HG03378 (cell line): ENCODE results near the gene EWSR1.
"Not testable (repeated sequence)": the region's sequence is repeated elsewhere in the genome, so short reads cannot be mapped to it uniquely, and the experiment has no call there.

Experiments
- ATAC-seq: cut with Tn5 transposase; IDR thresholded peaks from one replicate; pipeline ENCODE4 v1.9.1; 2021; ENCODE audit warnings: mild to moderate bottlenecking, moderate library complexity; ENCODE audit not compliant: unreplicated experiment

EWSR1 gene

DNA sequence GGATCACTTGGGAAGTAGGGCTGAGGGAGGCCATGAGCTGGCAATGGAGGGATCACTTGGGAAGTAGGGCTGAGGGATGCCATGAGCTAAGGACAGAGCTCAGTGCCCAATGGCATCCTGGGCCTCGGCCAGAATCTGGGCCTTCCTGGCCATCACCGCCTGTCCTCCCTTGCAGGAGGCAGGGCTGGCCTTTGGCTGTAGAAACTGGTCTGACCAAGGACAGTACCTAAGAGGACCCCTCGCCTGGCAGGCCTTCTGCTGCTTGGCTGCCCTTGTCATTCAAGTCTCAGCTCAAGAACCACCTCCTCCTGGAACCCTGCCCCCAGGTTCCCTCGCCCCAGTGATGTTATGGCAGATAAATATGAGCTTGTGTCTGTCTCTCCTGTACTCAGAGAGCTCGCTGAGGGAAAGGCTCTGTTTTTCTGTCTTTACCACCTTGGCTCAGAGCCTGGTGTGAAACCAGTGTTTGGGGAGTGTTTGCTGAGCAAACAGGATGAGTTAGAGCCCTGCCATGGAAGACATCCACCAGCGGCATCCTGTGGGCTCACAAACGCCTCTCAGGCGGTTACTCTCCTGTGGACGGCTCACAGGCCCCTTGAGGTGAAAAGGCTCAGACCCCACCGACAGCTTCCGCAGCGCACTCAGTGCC, 66.8 kb downstream of the EWSR1 start:
- no peak for ATAC-seq

DNA sequence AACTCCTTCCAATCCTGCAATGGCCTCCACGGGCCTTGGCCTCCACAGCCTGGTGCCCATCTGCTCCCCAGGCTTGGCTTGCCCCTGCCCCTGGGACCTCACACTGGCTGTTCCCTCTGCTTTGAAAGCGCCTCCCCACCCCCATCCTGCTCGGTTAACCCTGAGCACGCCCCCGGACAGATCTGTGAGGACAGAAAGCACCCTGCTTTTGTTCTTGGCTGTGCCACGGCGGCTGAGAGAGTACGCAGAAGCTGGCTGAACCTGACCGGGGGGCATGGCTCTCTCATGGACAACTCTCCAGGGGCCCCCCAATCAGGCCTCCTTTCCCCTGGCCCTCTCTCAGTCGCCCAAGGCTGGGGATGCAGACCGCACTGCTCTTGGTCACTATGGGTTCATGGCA, 67.6 kb downstream of the EWSR1 start:
- ATAC-seq: no peak

DNA sequence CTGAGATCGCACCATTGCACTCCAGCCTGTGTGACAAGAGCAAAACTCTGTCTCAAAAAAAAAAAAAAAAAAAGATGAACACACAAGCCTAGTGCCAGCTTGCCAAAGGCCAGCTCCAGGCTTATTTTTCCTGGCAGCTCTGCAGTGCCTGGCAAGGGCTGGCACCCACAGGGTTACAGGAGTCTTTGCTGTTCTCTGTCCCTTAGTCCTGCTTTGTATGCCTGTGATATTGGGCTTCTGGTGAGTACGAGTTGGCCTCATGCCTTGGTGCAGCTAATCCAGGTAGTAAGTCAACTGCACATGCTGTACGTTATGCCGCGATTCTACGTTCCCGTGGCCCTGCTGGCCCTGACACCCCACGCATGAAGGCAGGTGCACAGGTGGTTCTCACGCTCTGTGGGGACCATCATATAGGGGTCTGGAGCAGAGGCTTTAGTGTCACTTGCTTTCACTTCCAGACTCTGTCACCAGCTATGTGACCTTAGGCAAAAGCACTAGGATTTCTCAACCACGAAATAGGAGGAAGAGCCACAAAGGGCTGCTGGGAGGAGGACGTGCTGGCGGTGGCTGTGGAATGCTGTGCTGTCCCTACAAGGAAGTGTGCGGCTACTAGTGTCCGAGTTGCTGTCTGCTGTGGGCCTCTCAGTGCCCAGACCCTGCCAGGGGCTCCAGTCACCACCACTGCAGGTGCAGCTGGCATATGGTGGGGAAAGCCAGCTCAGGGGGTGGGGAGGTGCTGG, 68.9 kb downstream of the EWSR1 start:
- no peak for ATAC-seq

DNA sequence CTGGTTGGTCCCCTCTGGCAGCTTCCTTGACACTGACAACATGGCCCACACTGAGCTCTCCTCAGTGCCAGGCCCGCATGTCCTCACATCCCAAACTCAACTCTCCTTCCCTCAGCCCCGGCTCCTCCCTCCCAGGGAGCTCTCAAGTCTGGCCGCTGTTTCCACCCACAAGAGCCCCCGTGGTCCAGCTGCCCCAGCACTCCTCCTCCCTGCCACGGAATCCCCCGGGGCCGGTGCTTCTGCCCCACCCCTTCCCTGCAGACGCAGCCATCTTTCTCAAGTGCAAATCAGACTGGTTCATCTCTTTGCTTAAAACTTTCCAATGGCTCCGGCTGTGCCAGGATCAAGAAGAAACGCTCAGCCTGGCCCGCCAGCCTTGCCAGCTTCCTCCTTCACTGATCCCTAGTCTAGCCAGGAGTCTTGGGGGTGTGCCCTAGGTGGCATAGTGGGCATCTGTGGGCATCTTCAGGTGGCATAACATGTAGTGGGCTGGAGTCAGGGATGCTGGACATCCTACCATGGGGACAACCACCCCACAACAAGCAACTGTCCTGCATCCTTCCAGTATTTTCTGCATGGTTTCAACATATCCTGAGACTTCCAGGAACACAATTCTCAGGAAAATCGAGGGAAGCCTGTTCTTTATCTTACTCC, 69.7 kb downstream of the EWSR1 start:
- ATAC-seq: no peak

DNA sequence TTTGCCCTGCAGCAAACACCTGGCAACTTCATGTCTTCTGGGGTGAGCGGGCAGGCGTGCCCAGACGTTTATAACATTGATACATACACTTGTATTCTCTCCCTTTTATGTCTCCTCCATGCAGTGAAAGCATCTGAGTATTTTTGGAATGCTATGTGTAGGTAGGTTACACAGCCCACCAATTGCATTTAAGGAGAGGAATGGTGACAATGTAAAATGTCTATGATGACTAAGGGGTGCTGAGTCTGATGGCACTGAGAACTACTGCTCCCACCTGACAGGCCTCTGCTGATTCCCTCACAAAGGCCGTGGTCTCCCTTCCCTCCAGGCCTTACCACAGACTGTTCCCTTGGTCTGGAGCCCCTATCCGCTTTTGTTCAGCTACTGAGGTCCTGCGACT, 70.3 kb downstream of the EWSR1 start:
- ATAC-seq: no peak

DNA sequence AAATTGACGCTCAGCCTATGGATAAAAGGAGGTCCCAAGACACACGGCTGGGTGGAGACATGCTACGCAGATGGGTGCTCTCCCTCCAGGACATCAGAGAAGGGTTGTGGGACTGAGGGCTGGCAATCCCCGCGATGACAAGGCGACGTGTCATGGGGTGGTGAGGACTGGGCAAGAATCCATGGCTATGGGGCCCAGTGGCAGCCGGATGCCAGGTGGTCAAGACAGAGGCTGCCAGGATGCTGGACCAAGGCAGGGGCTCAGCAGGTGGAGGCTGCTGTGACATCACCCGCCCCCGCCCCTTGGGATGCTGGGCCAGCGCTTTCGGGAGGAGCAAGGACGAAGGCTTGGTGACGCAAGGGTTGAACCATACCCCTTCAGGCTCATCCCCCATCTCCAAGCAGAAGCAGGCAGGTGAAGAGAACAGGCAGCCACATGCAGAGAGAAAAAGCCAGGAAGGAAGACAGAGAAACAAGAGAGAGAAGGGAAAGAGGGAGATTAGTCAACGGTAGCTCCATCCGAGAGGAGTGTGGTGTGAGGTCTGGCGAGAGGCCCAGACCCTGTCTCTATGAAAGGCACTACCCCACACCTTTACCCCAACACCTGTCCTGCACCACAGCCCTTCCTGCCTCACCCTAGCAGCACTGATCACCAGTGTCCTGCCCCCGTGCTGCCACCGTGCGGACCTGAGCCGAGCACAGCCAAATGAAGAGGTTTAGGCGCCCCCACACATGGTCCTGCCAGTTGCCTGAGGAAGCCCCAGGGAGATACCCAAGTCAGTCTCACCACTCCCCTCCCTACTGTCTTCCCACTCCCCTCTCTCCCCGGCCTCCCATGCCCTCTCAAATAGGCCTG, 71.5 kb downstream of the EWSR1 start:
- no peak for ATAC-seq

DNA sequence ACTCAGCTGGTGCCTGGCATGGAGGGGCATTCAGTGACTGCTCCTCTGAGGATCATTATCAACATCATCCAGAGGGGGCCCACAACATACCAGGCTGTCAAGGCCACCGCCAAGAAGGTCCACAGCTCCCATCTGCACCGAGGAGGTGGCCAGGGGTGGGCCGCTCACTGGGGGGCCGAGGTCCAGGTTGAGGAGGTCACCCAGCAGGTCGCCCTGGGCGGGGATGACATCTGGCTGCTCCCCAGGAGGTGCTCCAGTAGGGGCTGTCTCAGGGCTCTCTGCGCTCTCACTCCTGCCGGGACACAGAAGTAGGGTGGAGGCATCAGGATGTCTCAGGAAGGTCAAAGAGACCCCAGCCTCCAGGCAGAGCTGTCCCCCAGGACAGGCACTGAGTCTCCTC, 72.5 kb downstream of the EWSR1 start:
- no peak for ATAC-seq

DNA sequence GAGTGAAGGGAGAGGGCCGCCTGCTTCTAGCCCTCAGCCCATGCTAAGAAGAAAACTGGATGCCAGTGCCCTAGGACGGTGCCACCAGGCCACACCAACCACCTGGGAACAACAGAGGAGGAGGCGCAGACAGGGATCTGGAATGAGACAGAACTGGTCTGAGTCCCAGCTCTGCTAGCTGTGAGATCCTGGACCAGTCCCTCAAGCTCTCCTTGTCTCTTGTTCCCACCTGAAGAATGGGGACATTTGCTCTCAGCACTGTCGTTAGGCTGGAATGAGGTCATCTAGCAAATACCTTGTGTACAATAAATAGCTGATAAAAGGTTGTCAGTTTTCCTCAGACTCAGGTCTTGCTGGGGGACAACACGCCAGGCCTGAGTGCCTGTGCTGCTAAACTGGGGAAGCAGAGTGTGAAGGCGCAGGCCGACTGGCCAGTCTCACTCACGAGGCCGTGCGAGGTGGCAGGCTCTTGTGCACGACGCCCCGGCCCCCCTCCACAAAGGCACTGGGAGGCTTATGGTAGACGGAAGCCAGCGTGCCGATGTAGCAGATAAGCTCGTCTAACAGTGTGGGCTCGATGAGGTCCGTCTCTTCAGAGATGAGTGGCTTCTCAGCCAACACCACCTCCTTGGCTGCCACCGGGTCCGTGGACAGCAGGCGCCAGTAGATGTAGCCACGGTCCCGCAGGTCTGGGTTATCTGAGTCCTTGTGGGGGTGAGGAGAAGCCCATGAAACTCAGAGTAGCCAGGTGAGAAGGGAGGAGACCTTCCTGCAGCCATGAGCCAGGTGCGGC, 73.2 kb downstream of the EWSR1 start:
- ATAC-seq: no peak

DNA sequence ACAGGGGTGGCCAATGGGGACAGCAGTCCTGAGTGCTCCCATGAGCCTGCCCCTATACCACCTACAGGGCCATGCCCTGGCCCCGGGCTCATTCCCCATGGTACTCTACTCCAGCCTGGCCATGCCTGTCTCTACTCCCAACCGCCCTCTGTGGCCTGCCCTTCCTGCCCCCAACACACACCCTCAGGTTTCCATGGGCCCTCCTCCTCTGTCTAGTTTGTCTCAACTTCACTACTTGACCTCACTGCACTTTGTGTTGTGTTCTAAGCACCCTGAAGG, 73.7 kb downstream of the EWSR1 start:
- ATAC-seq: no peak

DNA sequence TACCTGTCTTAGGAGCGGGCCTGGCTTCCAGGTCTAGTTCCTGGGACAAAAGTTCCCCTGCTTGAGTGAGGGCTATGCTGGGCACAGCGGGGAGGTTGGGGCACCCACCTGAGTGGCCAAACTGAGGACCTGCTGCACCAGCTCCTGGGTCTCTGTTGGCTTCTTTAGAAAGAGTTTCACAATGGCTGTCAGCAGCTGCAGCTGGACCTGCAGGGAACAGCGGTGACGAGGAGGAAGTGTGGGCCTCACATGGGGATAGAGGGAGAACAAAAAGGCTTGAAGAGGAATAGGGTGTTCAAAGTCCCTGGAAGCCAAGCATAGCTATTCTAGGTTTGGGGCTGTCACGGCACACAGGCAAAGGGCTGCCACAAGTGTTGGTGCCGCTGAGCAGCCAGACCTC, 74.1 kb downstream of the EWSR1 start:
- ATAC-seq: no peak

DNA sequence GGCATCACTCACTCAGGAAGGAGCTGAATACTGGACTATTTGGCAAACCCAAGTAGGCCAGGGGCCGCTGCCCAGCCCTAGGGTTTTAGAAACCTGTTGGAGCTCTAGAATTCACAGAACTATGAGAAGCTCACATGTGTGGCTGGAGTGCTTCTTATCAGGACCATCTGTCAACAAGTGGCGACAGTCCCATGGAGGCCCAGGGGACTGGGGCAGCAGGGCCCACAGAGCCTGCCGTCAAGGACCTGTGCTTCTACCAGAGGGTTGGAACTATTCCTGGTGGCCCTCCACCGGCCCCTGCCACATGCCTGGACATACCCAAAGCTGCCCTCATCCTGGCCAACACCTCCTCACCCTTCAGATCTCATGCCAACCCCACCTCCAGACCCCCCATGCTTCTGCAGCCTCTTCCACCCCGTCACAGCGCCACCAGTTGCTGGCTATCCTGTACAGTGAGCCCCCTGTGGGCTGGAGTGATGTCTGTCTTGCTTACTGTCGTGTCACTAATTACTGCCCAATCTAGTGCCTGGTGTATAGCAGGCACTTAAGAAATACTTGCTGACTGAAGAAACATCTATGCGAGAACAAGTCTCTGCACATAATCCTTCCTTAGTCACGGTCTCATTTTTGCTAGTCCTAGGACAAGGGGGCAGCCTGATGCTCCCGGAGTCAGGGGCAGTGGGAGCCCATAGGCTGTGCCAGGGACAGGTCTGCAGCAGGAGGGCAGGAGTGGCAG, 74.7 kb downstream of the EWSR1 start:
- no peak for ATAC-seq

DNA sequence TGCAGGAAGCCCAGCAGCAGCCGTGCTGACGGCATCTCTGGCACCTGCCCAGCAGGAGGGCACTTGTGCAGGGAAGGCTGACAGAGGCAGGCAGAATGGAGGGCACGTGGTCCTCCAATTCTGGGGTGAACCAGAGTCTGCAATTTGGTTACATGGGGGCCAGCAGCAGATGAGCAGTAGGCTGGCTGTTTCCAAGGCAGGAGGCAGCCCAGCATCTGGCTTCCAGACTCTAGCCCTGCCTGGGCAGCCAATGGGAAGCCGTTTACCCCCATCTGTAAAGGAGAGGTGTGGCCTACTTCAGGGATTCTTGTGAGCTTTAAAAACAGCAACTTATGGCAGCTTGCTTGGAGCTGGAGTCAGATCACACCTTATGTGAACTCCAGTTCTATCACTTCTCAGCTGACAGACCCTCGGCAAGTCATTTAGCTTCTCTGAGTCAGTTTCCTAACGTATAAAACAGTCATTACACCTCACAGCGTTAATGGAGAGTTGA, 75.3 kb downstream of the EWSR1 start:
- ATAC-seq: no peak

DNA sequence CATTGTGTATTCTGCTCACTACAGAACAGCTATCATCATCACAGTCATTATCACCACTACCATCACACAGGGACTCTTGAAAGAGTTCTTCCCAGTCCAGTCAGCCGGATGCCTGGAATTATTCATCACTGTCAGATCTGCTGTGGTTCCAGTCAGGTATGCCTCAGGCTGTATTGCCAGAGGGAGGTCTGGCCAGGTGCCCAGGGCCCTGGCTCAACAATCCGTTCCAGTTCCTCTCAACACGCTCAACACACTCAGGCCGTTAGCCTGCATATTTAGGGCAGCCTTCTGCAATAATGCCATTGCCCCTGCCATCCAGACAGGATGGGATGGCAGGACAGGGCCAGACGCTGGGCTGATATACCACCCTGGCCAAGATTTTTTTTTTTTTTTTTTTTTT, 76.1 kb downstream of the EWSR1 start:
- no peak for ATAC-seq

DNA sequence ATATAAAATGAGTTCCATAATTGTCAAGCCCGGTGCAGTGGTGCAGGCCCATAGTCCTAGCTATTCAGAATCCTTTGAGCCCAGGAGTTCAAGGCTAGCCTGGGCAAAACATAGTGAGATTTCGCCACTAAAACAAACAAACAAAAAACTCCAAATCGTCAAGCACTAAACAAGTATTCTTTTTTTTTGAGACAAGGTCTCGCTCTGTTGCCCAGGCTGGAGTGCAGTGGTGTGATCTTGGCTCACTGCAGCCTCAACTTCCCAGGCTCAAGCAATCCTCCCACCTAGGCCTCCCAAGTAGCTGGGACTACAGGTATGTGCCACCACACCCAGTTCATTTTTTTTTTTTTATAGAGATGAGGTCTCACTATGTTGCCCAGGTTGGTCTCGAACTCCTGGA, 76.8 kb downstream of the EWSR1 start:
- ATAC-seq: not testable (repeated sequence)

DNA sequence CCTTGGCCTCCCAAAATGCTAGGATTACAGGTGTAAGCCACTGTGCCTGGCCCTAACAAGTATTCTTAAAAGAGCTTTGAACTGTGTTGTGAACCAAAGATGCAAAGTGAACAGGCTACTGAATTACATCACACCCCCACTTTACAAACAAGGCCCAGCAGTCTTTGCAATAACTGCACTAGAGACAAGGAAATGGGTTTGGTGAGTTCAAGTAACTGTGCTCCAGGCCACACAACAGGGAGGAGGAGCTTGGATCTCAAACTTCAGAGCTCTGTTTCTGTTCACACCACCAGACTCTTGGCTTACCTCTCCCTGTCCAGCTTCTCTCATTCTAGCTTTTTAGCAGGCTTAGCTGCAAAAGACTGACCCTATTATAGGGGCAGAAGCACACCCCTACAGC, 77.9 kb downstream of the EWSR1 start:
- no peak for ATAC-seq

DNA sequence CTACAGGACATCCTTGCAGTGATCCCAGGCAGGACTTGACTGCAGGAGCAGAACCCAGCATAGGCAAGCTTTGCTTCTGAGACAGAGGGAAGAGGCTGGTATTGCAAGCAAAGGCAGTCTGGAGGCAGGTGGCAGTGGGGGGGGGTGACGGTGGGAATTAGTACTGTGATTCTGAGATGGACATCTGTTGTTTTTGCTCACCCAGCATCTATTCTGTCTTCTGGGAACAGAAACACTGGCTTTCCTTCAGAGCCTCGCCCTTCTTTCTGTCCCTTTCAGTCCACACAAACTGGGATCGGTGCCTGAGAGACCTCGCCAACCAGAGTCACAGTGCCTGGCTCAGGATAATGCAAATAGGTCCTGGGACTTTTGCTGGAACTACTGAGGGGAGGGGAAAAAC, 78.6 kb downstream of the EWSR1 start:
- no peak for ATAC-seq

DNA sequence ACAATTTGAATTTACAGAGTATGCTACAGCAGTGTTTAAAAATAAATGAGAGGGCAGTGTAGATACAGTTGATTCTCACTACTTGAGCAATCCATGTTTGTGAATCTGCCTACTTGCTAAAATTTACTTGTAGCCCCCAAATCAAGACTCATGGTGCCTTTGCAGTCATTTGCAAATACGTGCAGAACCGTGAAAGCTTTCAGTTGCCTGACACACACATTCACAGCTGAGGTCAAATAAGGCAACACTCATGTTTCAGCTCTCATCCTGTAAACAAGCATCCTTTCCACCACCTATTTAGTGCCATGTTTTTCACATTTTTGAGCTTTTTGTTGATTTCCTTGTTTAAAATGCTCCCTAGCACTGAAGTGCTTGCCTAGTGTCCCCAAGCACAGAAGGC, 80.0 kb downstream of the EWSR1 start:
- ATAC-seq: no peak

DNA sequence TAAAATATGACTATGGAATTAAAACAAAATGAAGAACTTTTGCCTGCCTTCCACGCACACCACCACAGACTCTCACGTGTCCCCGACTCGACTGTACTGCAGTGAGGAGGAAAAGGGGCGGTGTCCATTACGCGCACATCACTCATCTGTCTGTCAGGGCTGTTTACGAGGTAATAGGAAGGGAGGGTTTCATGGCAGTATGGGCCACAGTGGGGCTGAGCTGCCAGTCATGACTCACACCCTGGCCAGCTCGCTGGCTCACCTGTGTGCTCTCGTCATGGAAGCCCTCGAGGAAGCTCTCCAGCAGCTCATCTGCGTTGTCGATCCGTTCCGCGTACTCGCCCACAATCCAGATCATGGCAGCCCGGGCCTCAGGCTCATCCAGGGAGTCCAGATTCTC, 80.9 kb downstream of the EWSR1 start:
- ATAC-seq: no peak
